HepG2 (cell line): ENCODE measurements around the gene SRC. TPM values are rescaled to one million over a fixed set of nuclear protein-coding genes. Genes with fewer than 3 reads are reported as not detected.

ENCODE experiments used
- ATF5 ChIP-seq: sonication (generic); formaldehyde crosslinking; IDR thresholded peaks from 2 replicates; pipeline ENCODE4 v1.4.0; 2020; ENCODE audit warnings: mild to moderate bottlenecking, low read depth, missing genetic modification reagents
- CBFB ChIP-seq: sonication (generic); formaldehyde crosslinking; IDR thresholded peaks from 2 replicates; pipeline ENCODE4 v1.4.0; 2020; ENCODE audit warnings: missing genetic modification reagents
- CBX5 ChIP-seq: sonication (generic); formaldehyde crosslinking; IDR thresholded peaks from 2 replicates; pipeline ENCODE4 v1.4.0; 2020; ENCODE audit warnings: missing genetic modification reagents, borderline replicate concordance
- FOSL1 ChIP-seq: sonication (generic); formaldehyde crosslinking; IDR thresholded peaks from 2 replicates; pipeline ENCODE4 v1.9.0; 2021; ENCODE audit warnings: missing genetic modification reagents, borderline replicate concordance
- FOSL2 ChIP-seq: sonication (generic); formaldehyde crosslinking; IDR thresholded peaks from 2 replicates; pipeline ENCODE4 v1.4.0; 2020; ENCODE audit warnings: missing genetic modification reagents
- FOXA1 ChIP-seq, 2 experiments: fragments of 450-650 bp in 1 of 2; sonication (generic) in 1 of 2; formaldehyde crosslinking in 1 of 2; IDR thresholded peaks; 2 replicates each; pipeline versions ENCODE4 v1.4.0 to v1.6.1; 2016 to 2020; ENCODE audit warnings: missing genetic modification reagents in 1 of 2
- FOXM1 ChIP-seq: sonication (generic); formaldehyde crosslinking; IDR thresholded peaks from 2 replicates; pipeline ENCODE4 v1.5.0; 2020; ENCODE audit warnings: missing genetic modification reagents
- HDAC2 ChIP-seq: sonication (generic); formaldehyde crosslinking; IDR thresholded peaks from 2 replicates; pipeline ENCODE4 v1.4.0; 2020; ENCODE audit warnings: missing genetic modification reagents
- KAT8 ChIP-seq: IDR thresholded peaks from 2 replicates; pipeline ENCODE4 v1.6.1; 2016; ENCODE audit warnings: missing genetic modification reagents, missing compliant biosample characterization
- MAFG ChIP-seq: sonication (generic); formaldehyde crosslinking; IDR thresholded peaks from 2 replicates; pipeline ENCODE4 v1.5.1; 2020; ENCODE audit warnings: mild to moderate bottlenecking, missing genetic modification reagents
- RAD21 ChIP-seq: fragments of 450-650 bp; formaldehyde crosslinking; IDR thresholded peaks from 2 replicates; pipeline ENCODE4 v1.5.0; 2020; ENCODE audit warnings: mild to moderate bottlenecking
- SMARCE1 ChIP-seq: fragments of 450-650 bp; IDR thresholded peaks from 2 replicates; pipeline ENCODE4 v1.6.1; 2017; ENCODE audit warnings: borderline replicate concordance
- SP1 ChIP-seq, 2 experiments: fragments of 450-650 bp in 1 of 2; sonication (generic) in 1 of 2; formaldehyde crosslinking in 1 of 2; IDR thresholded peaks; 2 replicates each; pipeline versions ENCODE4 v1.4.0 to v1.6.1; 2016 to 2020; ENCODE audit warnings: missing genetic modification reagents in 1 of 2
- SRSF1 ChIP-seq: fragments of 200-400 bp; formaldehyde crosslinking; optimal IDR thresholded peaks from 2 replicates; pipeline ENCODE3; 2017; ENCODE audit warnings: mild to moderate bottlenecking, low read depth, low read length, moderate library complexity
- TBX2 ChIP-seq: sonication (generic); formaldehyde crosslinking; IDR thresholded peaks from 2 replicates; pipeline ENCODE4 v1.5.0; 2020; ENCODE audit warnings: missing genetic modification reagents, mild to moderate bottlenecking, borderline replicate concordance
- ZNF256 ChIP-seq: sonication (generic); formaldehyde crosslinking; conservative IDR thresholded peaks from 2 replicates; pipeline ENCODE4 v1.4.0; 2020; ENCODE audit warnings: missing genetic modification reagents
- ZNF274 ChIP-seq: sonication (generic); formaldehyde crosslinking; IDR thresholded peaks from 2 replicates; pipeline ENCODE4 v1.5.1; 2020; ENCODE audit warnings: mild to moderate bottlenecking, missing genetic modification reagents
- ZNF607 ChIP-seq: sonication (generic); formaldehyde crosslinking; IDR thresholded peaks from 2 replicates; pipeline ENCODE4 v1.5.1; 2020; ENCODE audit warnings: missing genetic modification reagents, mild to moderate bottlenecking, borderline replicate concordance
- ZNF615 ChIP-seq: sonication (generic); formaldehyde crosslinking; IDR thresholded peaks from 2 replicates; pipeline ENCODE4 v1.5.0; 2020; ENCODE audit warnings: mild to moderate bottlenecking, missing genetic modification reagents, borderline replicate concordance
- ZNF652 ChIP-seq: IDR thresholded peaks from 2 replicates; pipeline ENCODE4 v1.6.1; 2016; ENCODE audit warnings: low read depth, borderline replicate concordance
- ZNF746 ChIP-seq: sonication (generic); formaldehyde crosslinking; IDR thresholded peaks from 2 replicates; pipeline ENCODE4 v1.8.0; 2022; ENCODE audit warnings: mild to moderate bottlenecking, missing genetic modification reagents
- ZNF784 ChIP-seq: sonication (generic); formaldehyde crosslinking; IDR thresholded peaks from 2 replicates; pipeline ENCODE4 v1.5.1; 2020; ENCODE audit warnings: missing genetic modification reagents, mild to moderate bottlenecking, borderline replicate concordance
- polyA plus RNA-seq, 8 experiments: library from polyadenylated mRNA; depleted of rRNA in 3 of 8; stranded (reverse) in 7 of 8; unstranded in 1 of 8; fragments of >200 nt; fragmentation: Illumina TruSeq in 4 of 8; extraction: Trizol in 4 of 8; gene quantifications; 2 replicates each; pipeline versions ENCODE4 v1.2.1 to v1.2.3, GENCODE V29; 2011 to 2016; ENCODE audit warnings: low read depth in 4 of 8, missing spikeins in 1 of 8, mixed read lengths in 1 of 8; ENCODE audit not compliant: insufficient read depth in 1 of 8
- total RNA-seq, 5 experiments: library from RNA; depleted of rRNA; stranded (reverse); fragments of >200 nt; fragmentation: Illumina TruSeq; extraction: Trizol; gene quantifications; 2 replicates each; pipeline ENCODE4 v1.2.3, GENCODE V29; 2016; ENCODE audit warnings: low read depth in 1 of 5
- TF ChIP-seq, protein P1 (sequence below): sonication (generic); formaldehyde crosslinking; IDR thresholded peaks from 2 replicates; pipeline ENCODE4 v1.4.0; 2020; ENCODE audit warnings: missing genetic modification reagents, mild to moderate bottlenecking, borderline replicate concordance
- TF ChIP-seq, protein P2 (sequence below): sonication (generic); formaldehyde crosslinking; IDR thresholded peaks from 2 replicates; pipeline ENCODE4 v1.4.0; 2020; ENCODE audit warnings: missing genetic modification reagents, mild to moderate bottlenecking, borderline replicate concordance

Gene SRC
- total and polyA plus RNA-seq, 2 of the 13 experiments (the other 11 are each of a cell fraction or from before 2014, with no cell fraction given), result 54.7 to 192 TPM

DNA sequence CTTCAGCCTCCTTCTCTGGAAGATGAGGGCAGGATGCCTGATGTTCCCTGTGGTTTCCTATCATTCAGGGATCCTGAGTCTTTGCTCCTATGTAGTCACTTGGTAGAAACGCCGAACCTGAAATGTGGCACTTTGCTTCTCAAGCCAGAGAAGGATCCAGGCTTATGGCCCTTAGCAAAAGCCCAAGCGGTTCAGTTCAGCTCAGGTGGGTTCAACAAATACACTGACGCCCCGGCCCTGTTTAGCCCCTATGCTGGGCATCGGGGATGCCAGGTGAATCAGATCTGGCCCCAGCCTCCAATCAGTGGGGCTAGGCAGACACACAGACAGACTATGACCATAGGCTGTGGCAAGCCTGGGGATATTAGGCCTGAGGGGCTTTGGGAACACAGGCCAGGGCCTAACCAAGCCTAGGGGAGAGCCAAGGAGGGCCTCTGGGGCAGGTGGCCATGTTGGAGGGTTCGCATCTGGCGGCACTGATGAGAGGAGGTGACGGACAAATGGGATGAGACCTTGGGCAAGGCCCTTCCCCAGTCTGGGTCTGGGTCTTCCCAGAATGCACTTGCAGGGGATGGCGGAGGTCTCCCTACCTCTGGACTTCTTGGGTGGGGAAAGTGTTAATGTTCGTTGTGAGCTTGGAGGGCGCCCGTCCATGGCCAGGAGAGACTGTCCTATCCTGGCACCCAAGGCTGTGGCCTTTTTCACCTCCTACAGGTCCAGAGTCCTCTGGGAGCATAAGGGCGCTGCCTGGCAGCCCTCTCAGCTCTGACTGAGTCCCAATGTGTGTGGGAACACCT is 17.6 kb upstream of the SRC start (continued):
- TF ChIP-seq, protein P1, sequence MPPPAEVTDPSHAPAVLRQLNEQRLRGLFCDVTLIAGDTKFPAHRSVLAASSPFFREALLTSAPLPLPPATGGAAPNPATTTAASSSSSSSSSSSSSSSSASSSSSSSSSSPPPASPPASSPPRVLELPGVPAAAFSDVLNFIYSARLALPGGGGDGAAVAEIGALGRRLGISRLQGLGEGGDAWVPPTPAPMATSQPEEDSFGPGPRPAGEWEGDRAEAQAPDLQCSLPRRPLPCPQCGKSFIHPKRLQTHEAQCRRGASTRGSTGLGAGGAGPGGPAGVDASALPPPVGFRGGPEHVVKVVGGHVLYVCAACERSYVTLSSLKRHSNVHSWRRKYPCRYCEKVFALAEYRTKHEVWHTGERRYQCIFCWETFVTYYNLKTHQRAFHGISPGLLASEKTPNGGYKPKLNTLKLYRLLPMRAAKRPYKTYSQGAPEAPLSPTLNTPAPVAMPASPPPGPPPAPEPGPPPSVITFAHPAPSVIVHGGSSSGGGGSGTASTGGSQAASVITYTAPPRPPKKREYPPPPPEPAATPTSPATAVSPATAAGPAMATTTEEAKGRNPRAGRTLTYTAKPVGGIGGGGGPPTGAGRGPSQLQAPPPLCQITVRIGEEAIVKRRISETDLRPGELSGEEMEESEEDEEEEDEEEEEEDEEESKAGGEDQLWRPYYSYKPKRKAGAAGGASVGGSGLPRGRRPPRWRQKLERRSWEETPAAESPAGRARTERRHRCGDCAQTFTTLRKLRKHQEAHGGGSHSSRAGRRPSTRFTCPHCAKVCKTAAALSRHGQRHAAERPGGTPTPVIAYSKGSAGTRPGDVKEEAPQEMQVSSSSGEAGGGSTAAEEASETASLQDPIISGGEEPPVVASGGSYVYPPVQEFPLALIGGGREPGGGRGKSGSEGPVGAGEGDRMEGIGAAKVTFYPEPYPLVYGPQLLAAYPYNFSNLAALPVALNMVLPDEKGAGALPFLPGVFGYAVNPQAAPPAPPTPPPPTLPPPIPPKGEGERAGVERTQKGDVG, result peak; percentile 66; the same call in 1 of the 2 replicates
- no peak for TF ChIP-seq ZNF607 (CRISPR knock-in tag)
- TF ChIP-seq FOSL1 (CRISPR knock-in tag), result no peak
- TF ChIP-seq ZNF746, result no peak
- peak; percentile 75 for TF ChIP-seq ZNF652
- TF ChIP-seq ZNF274 (CRISPR knock-in tag), result peak; percentile 35; the same call in 1 of the 2 replicates
- TF ChIP-seq MAFG (CRISPR knock-in tag), result no peak
- TF ChIP-seq ZNF256 (CRISPR knock-in tag), result no peak
- TF ChIP-seq ZNF784 (CRISPR knock-in tag), result no peak
- no peak for TF ChIP-seq CBFB (CRISPR knock-in tag)
- no peak for TF ChIP-seq KAT8 (CRISPR knock-in tag)
- no peak for TF ChIP-seq SRSF1
- TF ChIP-seq HDAC2 (CRISPR knock-in tag), result no peak
- TF ChIP-seq SP1 (IDR thresholded peaks at IDR 0.05), result no peak
- no peak for TF ChIP-seq SP1 (CRISPR knock-in tag; IDR thresholded peaks at IDR 0.05)
- TF ChIP-seq FOSL2 (CRISPR knock-in tag), result no peak
- no peak for TF ChIP-seq RAD21 (CRISPR knock-in tag)
- TF ChIP-seq, protein P2, sequence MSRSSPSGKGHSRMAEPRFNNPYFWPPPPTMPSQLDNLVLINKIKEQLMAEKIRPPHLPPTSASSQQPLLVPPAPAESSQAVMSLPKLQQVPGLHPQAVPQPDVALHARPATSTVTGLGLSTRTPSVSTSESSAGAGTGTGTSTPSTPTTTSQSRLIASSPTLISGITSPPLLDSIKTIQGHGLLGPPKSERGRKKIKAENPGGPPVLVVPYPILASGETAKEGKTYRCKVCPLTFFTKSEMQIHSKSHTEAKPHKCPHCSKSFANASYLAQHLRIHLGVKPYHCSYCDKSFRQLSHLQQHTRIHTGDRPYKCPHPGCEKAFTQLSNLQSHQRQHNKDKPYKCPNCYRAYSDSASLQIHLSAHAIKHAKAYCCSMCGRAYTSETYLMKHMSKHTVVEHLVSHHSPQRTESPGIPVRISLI (CRISPR knock-in tag), result 0 out of 2 replicates have a peak, but pooled peaks have one; percentile 8
- no peak for TF ChIP-seq FOXM1 (CRISPR knock-in tag)
- TF ChIP-seq ZNF615, result no peak
- TF ChIP-seq ATF5 (CRISPR knock-in tag), result no peak
- no peak for TF ChIP-seq FOXA1 (IDR thresholded peaks at IDR 0.05)
- TF ChIP-seq FOXA1 (CRISPR knock-in tag; IDR thresholded peaks at IDR 0.05), result no peak
- TF ChIP-seq TBX2 (CRISPR knock-in tag), result no peak
- no peak for TF ChIP-seq CBX5 (CRISPR knock-in tag)
- TF ChIP-seq SMARCE1, result no peak
